Activated T-cell treated with anti-CD3 and anti-CD28 coated beads, Interleukin-2, amount 50 U/mL, for 4 hours (primary cell): ENCODE results near the gene SIL1. TPM values are rescaled to one million over a fixed set of nuclear protein-coding genes. Genes with fewer than 3 reads are reported as not detected.
"Not testable (repeated sequence)": the region's sequence is repeated elsewhere in the genome, so short reads cannot be mapped to it uniquely, and the experiment has no call there.

Experiments
- ATAC-seq, 2 donors: fragments of 200-7000 bp; cut with Tn5 transposase; one replicate each; pipeline ENCODE4 v1.10.0; 2021
- DNase-seq: peaks from one replicate; pipeline ENCODE4 v3.0.0-alpha.2; 2020
- H3K27me3 Mint-ChIP-seq: one replicate; pipeline ENCODE4 v1.8.0; 2021; ENCODE audit warnings: low read depth, mixed read lengths
- H3K36me3 Mint-ChIP-seq: one replicate; pipeline ENCODE4 v1.8.0; 2022; ENCODE audit warnings: mixed read lengths; ENCODE audit not compliant: insufficient read depth
- H3K4me1 Mint-ChIP-seq: one replicate; pipeline ENCODE4 v1.8.0; 2021; ENCODE audit warnings: low read depth, mixed read lengths
- H3K4me3 Mint-ChIP-seq: one replicate; pipeline ENCODE4 v1.8.0; 2021; ENCODE audit warnings: mild to moderate bottlenecking, moderate library complexity, mixed read lengths
- H3K9me3 Mint-ChIP-seq: one replicate; pipeline ENCODE4 v1.8.0; 2021; ENCODE audit warnings: mixed read lengths
- total RNA-seq, 3 donors: library from RNA; stranded (reverse); gene quantifications; one replicate each; pipeline ENCODE4 v1.2.1, GENCODE V29; 2021

Gene SIL1
- total RNA-seq, 3 donors from 2014 or later = 17.8 to 26.1 (median 22.9) TPM

GRCh38 chr5:139177281-139177680 is 20.9 kb downstream of the SIL1 start:
- H3K4me3 Mint-ChIP-seq, DNase-seq, H3K9me3 Mint-ChIP-seq, H3K27me3 Mint-ChIP-seq, ATAC-seq: not testable (repeated sequence)
- Mint-ChIP-seq H3K4me1 (peaks cover 15% of the 10 kb centered on the region), H3K36me3 (peaks cover 13% of the 10 kb centered on the region)

DNA sequence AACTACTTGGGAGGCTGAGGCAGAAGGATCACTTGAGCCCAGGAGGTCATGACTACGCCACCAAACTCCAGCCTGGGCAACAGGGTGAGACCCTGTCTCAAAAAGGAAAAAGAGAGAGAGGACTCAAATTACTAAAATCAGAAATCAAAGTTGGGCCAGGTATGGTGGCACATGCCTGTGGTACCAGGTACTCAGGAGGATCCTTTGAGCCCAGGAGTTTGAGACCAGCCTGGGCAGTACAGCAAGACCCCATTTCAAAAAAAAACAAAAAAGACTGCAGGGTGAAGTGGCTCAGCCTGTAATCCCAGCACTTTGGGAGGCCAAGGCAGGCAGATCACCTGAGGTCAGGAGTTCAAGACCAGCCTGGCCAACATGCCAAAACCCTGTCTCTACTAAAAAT is 23.8 kb downstream of the SIL1 start:
- not testable (repeated sequence) for ATAC-seq, H3K9me3 Mint-ChIP-seq, H3K4me3 Mint-ChIP-seq, H3K27me3 Mint-ChIP-seq, DNase-seq
- Mint-ChIP-seq H3K36me3 (peaks cover 18% of the 10 kb centered on the region), H3K4me1 (peaks cover 14% of the 10 kb centered on the region)

DNA sequence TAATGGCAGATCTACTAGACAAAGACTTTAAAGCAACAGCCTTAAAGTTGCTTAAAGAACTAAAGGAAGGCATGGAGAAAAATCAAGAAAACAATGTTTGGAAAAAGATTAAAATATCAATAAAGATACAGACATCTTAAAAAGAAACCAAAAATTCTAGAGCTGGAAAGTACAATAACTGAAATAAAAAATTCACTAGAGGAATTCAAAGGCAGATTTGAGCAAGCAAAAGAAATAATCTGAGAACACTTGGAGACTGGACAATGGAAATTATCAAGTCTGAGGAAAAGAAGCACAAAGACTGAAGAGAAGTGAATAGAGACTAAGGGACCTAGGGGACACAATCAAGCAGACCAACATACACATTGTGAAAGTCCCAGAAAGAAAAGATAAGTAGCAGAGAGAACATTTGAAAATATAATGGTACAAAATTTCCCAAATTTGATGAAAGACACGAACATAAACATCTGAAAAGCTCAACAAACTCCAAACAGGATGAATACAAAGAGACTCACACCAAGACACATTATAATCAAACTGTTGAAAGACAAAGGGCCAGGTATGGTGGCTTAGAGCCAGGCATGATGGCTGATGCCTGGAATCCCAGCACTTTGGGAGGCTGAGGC is 26.3 kb downstream of the SIL1 start:
- Mint-ChIP-seq H3K27me3 (no peaks in the 10 kb centered on the region), H3K9me3 (peaks cover 6% of the 10 kb centered on the region), H3K4me3 (no peak overlapping the region), H3K36me3 (peaks cover 16% of the 10 kb centered on the region), H3K4me1 (peaks cover 3% of the 10 kb centered on the region)
- no peak for DNase-seq
- no peak for ATAC-seq

- DNase-seq (no peak), ATAC-seq (no peak)
- no peaks in the 10 kb centered on the region for H3K4me1 Mint-ChIP-seq
- peaks cover 10% of the 10 kb centered on the region for H3K36me3 Mint-ChIP-seq
- H3K9me3 Mint-ChIP-seq = peaks cover 6% of the 10 kb centered on the region
- no peaks in the 10 kb centered on the region for H3K27me3 Mint-ChIP-seq
- no peak overlapping the region for H3K4me3 Mint-ChIP-seq
These were observed 30.0 kb downstream of the SIL1 start for GRCh38 chr5:139167952-139168720.

DNA sequence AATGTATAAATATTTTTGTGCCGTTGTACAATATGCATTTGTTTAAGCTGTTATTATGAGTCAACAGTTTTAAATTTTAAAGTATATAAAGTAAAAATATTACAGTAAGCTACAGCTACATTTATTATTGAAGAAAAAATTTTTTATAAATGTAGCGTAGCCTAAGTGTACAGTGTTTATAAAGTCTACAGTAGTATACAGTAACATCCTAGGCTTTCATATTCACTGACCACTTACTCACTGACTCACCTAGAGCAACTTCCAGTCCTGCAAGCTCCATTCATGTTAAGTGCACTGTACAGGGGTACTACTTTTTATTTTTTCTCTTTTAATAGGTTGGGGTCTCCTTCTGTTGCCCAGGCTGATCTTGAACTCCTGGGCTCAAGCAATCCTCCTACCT is 30.6 kb downstream of the SIL1 start:
- no peaks in the 10 kb centered on the region for H3K27me3 Mint-ChIP-seq
- peaks cover 6% of the 10 kb centered on the region for H3K36me3 Mint-ChIP-seq
- H3K4me1 Mint-ChIP-seq = no peaks in the 10 kb centered on the region
- DNase-seq (no peak), ATAC-seq (no peak)
- peaks cover 6% of the 10 kb centered on the region for H3K9me3 Mint-ChIP-seq
- H3K4me3 Mint-ChIP-seq = no peak overlapping the region

DNA sequence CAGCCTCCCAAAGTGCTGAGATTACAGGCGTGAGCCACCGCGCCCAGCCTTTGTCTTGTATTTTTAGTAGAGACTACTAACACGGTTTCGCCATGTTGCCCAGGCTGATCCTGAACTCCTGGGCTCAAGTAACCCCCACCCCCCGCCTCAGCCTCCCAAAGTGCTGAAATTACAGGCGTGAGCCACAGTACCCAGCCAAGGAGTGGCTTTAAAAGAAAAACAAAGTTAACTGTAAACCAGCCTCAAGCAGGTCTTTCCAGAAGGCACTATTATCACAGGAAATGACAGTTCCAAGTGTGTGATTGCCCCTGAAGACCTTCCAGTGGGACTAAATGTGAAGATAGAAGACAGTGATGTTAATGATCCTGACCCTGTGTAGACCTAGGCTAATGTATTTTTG is 31.1 kb downstream of the SIL1 start:
- H3K27me3 Mint-ChIP-seq = no peaks in the 10 kb centered on the region
- no peak for DNase-seq
- peaks cover 5% of the 10 kb centered on the region for H3K36me3 Mint-ChIP-seq
- peaks cover 5% of the 10 kb centered on the region for H3K9me3 Mint-ChIP-seq
- no peak overlapping the region for H3K4me3 Mint-ChIP-seq
- no peaks in the 10 kb centered on the region for H3K4me1 Mint-ChIP-seq
- no peak for ATAC-seq

DNA sequence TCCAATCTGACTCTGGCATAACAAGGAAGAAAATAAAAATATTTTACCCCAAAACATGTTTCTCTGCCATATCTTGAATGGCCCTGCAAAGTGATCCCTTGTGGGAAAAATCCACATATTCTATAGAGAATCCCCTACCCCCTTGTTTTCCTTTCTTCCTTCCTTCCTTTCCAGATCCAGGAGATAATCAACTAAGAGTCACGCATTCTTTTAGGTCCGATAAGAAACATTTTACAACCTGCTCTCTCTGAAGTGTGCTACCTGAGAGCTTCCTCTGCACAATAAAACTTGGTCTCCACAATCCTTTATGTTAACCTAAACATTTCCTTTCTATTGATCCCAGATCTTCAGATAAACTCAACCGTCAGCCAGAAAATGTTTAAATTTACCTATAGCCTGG is 33.3 kb downstream of the SIL1 start:
- not testable (repeated sequence) for H3K27me3 Mint-ChIP-seq, H3K9me3 Mint-ChIP-seq, H3K36me3 Mint-ChIP-seq, DNase-seq, H3K4me3 Mint-ChIP-seq, H3K4me1 Mint-ChIP-seq, ATAC-seq

GRCh38 chr5:139164020-139164419 is 34.1 kb downstream of the SIL1 start:
- H3K27me3 Mint-ChIP-seq = no peaks in the 10 kb centered on the region
- peaks cover 2% of the 10 kb centered on the region for H3K36me3 Mint-ChIP-seq
- no peaks in the 10 kb centered on the region for H3K9me3 Mint-ChIP-seq
- H3K4me1 Mint-ChIP-seq = no peaks in the 10 kb centered on the region
- ATAC-seq (no peak), DNase-seq (no peak)
- H3K4me3 Mint-ChIP-seq = no peak overlapping the region

DNA sequence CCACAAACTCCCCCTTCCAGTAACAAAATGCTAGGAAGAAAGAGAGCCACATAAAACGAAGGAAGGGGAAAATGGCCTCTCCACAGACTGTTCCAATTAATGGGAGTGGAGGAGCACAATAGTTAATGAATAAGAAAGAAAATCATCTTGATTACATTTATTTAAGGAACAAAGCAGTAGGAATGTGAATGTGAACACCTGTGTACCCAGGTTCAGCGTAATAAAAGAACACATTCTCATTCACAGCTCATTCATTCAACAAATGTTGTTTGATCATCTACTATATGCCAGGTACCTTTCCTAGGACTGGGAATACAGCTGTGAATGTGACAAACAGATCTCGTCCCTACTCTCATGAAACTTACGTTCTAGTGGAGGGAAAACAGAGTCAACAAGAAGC is 35.7 kb downstream of the SIL1 start:
- Mint-ChIP-seq H3K9me3 (no peaks in the 10 kb centered on the region), H3K4me1 (no peaks in the 10 kb centered on the region), H3K36me3 (peaks cover 6% of the 10 kb centered on the region), H3K27me3 (no peaks in the 10 kb centered on the region), H3K4me3 (no peak overlapping the region)
- DNase-seq (no peak), ATAC-seq (no peak)

- no peaks in the 10 kb centered on the region for H3K9me3 Mint-ChIP-seq
- no peak for DNase-seq
- H3K36me3 Mint-ChIP-seq = peaks cover 12% of the 10 kb centered on the region
- no peak overlapping the region for H3K4me3 Mint-ChIP-seq
- no peaks in the 10 kb centered on the region for H3K4me1 Mint-ChIP-seq
- no peak for ATAC-seq
- no peaks in the 10 kb centered on the region for H3K27me3 Mint-ChIP-seq
These were observed 39.4 kb downstream of the SIL1 start for GRCh38 chr5:139158791-139159190.

DNA sequence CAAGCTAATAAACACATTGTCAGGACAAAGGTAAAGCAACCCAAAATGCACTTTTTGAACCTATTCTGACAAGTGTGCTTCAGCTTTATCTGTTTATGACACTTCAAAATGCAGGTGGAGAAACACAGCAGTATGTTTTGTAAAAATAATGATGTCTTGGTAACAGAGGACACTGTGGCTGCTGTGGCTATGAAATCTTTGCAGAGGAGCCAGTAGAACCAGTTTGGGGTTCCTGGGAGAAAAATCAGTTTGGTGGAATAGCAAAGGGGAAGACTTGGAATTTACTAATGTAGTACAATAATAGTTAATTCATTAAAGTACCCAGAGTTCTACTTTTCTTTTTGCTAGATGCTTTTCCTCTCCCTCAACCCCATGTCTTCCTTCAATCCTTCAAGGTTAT is 40.6 kb downstream of the SIL1 start:
- no peak for ATAC-seq
- DNase-seq = no peak
- no peaks in the 10 kb centered on the region for H3K27me3 Mint-ChIP-seq
- H3K9me3 Mint-ChIP-seq = no peaks in the 10 kb centered on the region
- no peaks in the 10 kb centered on the region for H3K4me1 Mint-ChIP-seq
- no peak overlapping the region for H3K4me3 Mint-ChIP-seq
- H3K36me3 Mint-ChIP-seq = peaks cover 12% of the 10 kb centered on the region

- ATAC-seq = no peak
- H3K4me1 Mint-ChIP-seq = no peaks in the 10 kb centered on the region
- no peak for DNase-seq
- H3K36me3 Mint-ChIP-seq = peaks cover 12% of the 10 kb centered on the region
- no peaks in the 10 kb centered on the region for H3K27me3 Mint-ChIP-seq
- no peaks in the 10 kb centered on the region for H3K9me3 Mint-ChIP-seq
- no peak overlapping the region for H3K4me3 Mint-ChIP-seq
These were observed 41.4 kb downstream of the SIL1 start for GRCh38 chr5:139156814-139157213.

DNA sequence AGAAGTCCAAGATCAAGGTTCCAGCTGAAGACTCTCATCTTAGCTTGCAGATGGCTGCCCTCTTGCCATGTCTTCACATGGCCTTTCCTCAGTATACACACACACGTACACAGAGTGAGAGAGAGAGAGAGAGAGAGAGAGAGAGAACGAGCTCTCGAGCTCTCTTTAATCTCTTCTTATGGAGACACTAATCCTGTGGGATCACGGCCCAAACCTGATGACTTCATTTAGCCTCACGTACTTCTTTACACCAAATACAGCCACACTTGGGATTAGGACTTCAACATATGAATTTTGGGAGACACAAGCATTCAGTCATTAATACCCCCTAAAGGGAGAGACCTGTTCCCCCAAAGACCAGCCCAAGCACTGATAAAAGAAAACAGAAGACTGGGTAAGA is 42.8 kb downstream of the SIL1 start:
- ATAC-seq (no peak), DNase-seq (no peak)
- Mint-ChIP-seq H3K9me3 (no peaks in the 10 kb centered on the region), H3K4me1 (no peaks in the 10 kb centered on the region), H3K4me3 (no peak overlapping the region), H3K27me3 (no peaks in the 10 kb centered on the region), H3K36me3 (peaks cover 12% of the 10 kb centered on the region)

DNA sequence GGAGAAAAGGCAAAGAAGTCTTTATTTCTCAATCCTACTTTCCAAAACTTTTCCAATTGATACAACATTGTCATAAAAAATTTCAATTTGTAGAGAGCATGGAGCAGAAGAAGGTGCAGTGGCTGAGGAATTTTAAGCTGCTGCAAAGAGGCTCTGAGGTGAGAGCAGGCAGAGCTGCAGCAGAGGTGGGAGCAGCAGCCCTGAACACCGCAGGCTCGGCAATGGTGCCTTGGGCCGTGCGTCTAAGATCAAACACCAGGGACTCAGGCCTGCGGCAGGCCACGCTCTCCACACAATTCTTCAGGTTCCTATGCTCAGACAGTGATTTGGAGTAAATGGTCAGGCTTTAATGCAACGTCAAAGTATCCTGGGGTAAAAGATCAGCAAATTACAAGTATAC is 46.3 kb downstream of the SIL1 start:
- H3K27me3 Mint-ChIP-seq = no peaks in the 10 kb centered on the region
- no peak for DNase-seq
- no peak for ATAC-seq
- peaks cover 17% of the 10 kb centered on the region for H3K4me1 Mint-ChIP-seq
- no peaks in the 10 kb centered on the region for H3K9me3 Mint-ChIP-seq
- H3K36me3 Mint-ChIP-seq = peaks cover 5% of the 10 kb centered on the region
- no peak overlapping the region for H3K4me3 Mint-ChIP-seq

- H3K36me3 Mint-ChIP-seq = peaks cover 2% of the 10 kb centered on the region
- H3K27me3 Mint-ChIP-seq = no peaks in the 10 kb centered on the region
- H3K4me1 Mint-ChIP-seq = peaks cover 22% of the 10 kb centered on the region
- ATAC-seq = no peak
- H3K4me3 Mint-ChIP-seq = no peak overlapping the region
- H3K9me3 Mint-ChIP-seq = no peaks in the 10 kb centered on the region
- DNase-seq = no peak
These were observed 47.7 kb downstream of the SIL1 start for GRCh38 chr5:139150367-139150999.
